Measurements from ENCODE around the gene CMTM5.
"Not testable (repeated sequence)": the region's sequence is repeated elsewhere in the genome, so short reads cannot be mapped to it uniquely, and the experiment has no call there.

Gene CMTM5

GRCh38 chr14:23398348-23398747, 21.5 kb downstream of the CMTM5 start:
- no peak for DNase-seq (ENCODE audit: low read depth in 2 of 2)

GRCh38 chr14:23399136-23399535, 22.3 kb downstream of the CMTM5 start:
- no peak for DNase-seq (ENCODE audit: low read depth in 2 of 2)

GRCh38 chr14:23399591-23399990, 22.7 kb downstream of the CMTM5 start:
- DNase-seq (ENCODE audit: low read depth in 2 of 2) = no peak

- not testable (repeated sequence) for DNase-seq (ENCODE audit: low read depth in 2 of 2)
Measured at GRCh38 chr14:23400496-23401149, 23.8 kb downstream of the CMTM5 start.

GRCh38 chr14:23401291-23401690, 24.4 kb downstream of the CMTM5 start:
- DNase-seq (ENCODE audit: low read depth in 2 of 2) = no peak

- DNase-seq (ENCODE audit: low read depth in 2 of 2) = no peak
Measured at GRCh38 chr14:23402296-23403138, 25.7 kb downstream of the CMTM5 start.

- no peak for DNase-seq (ENCODE audit: low read depth in 2 of 2)
Measured at GRCh38 chr14:23403139-23403438, 26.2 kb downstream of the CMTM5 start.

GRCh38 chr14:23403908-23404307, 27.1 kb downstream of the CMTM5 start:
- no peak for DNase-seq (ENCODE audit: low read depth in 2 of 2)

GRCh38 chr14:23404331-23404900, 27.6 kb downstream of the CMTM5 start:
- no peak for DNase-seq (ENCODE audit: low read depth in 2 of 2)

- DNase-seq (ENCODE audit: low read depth in 2 of 2) = no peak
Measured at GRCh38 chr14:23405096-23405495, 28.2 kb downstream of the CMTM5 start.

- DNase-seq (ENCODE audit: low read depth in 2 of 2) = no peak
Measured at GRCh38 chr14:23405516-23406025, 28.7 kb downstream of the CMTM5 start.

GRCh38 chr14:23406244-23406643, 29.4 kb downstream of the CMTM5 start:
- no peak for DNase-seq (ENCODE audit: low read depth in 2 of 2)

GRCh38 chr14:23406725-23407355, 30.0 kb downstream of the CMTM5 start:
- DNase-seq (ENCODE audit: low read depth in 2 of 2) = no peak

GRCh38 chr14:23407516-23408306, 30.9 kb downstream of the CMTM5 start, which contains the start of gene MYH6:
MYH6 (minus strand) TSS chr14:23408273; CDS start chr14:23407223, 1,050 bp downstream.
- no peak for DNase-seq (ENCODE audit: low read depth in 2 of 2)

- DNase-seq (ENCODE audit: low read depth in 2 of 2) = no peak
Measured at GRCh38 chr14:23408307-23408630, 31.4 kb downstream of the CMTM5 start.

GRCh38 chr14:23409475-23409874, 32.6 kb downstream of the CMTM5 start:
- no peak for DNase-seq (ENCODE audit: low read depth in 2 of 2)

- no peak for DNase-seq (ENCODE audit: low read depth in 2 of 2)
Measured at GRCh38 chr14:23409966-23410635, 33.3 kb downstream of the CMTM5 start.

- DNase-seq (ENCODE audit: low read depth in 2 of 2) = no peak
Measured at GRCh38 chr14:23411563-23412525, 35.0 kb downstream of the CMTM5 start.

- DNase-seq (ENCODE audit: low read depth in 2 of 2) = no peak
Measured at GRCh38 chr14:23413681-23414080, 36.8 kb downstream of the CMTM5 start.

- no peak for DNase-seq (ENCODE audit: low read depth in 2 of 2)
Measured at GRCh38 chr14:23414254-23414653, 37.4 kb downstream of the CMTM5 start.

Data from stimulated activated CD8-positive, alpha-beta memory T cell treated with anti-CD3 and anti-CD28 coated beads, Interleukin-7, amount 100 ng/mL, for 4 hours (primary cell).